NB4 (cell line): ENCODE results near the gene BAHD1.

Source experiments
- CTCF ChIP-seq: IDR thresholded peaks from one replicate; pipeline ENCODE4 v1.5.1; 2012; ENCODE audit warnings: low read depth, low read length
- POLR2A ChIP-seq: IDR thresholded peaks from 2 replicates; pipeline ENCODE4 v1.6.1; 2011; ENCODE audit warnings: mild to moderate bottlenecking; ENCODE audit not compliant: insufficient read length; ENCODE audit errors: extremely low read depth

- no peak for TF ChIP-seq CTCF
- TF ChIP-seq POLR2A: no peak
Measured at GRCh38 chr15:40479024-40479423, 38.3 kb downstream of the BAHD1 start.
